Activated CD4-positive, alpha-beta T cell treated with anti-CD3 and anti-CD28 coated beads, Interleukin-2, amount 10 ng/mL, durations not matched to agents 7 days and 5 days (primary cell): ENCODE results near the gene CMBL. TPM values are rescaled to one million over a fixed set of nuclear protein-coding genes. Genes with fewer than 3 reads are reported as not detected.
A peak's percentile ranks its signal among the peaks of the same experiment; 100 is the strongest.
"Not testable (repeated sequence)": the region's sequence is repeated elsewhere in the genome, so short reads cannot be mapped to it uniquely, and the experiment has no call there.

Source experiments
- CTCF ChIA-PET: fragments of 350-600 bp; sonication (Branson Sonifier 250); formaldehyde crosslinking; loops from one replicate; lab custom pipeline; 2021; ENCODE audit warnings: antibody characterized with exemption; lab: Charles Lee
- POLR2A ChIA-PET: fragments of 350-600 bp; sonication (Branson Sonifier 250); formaldehyde crosslinking; loops from one replicate; lab custom pipeline; 2021; ENCODE audit warnings: antibody characterized with exemption; lab: Charles Lee
- DNase-seq: peaks from one replicate; pipeline ENCODE4 v3.0.0-alpha.2; 2020
- H3K27ac Mint-ChIP-seq: one replicate; pipeline ENCODE4 v1.8.0; 2021; ENCODE audit warnings: mild to moderate bottlenecking, moderate library complexity, mixed read lengths
- H3K27me3 Mint-ChIP-seq: one replicate; pipeline ENCODE4 v1.8.0; 2021; ENCODE audit warnings: mixed read lengths
- H3K36me3 Mint-ChIP-seq: one replicate; pipeline ENCODE4 v1.8.0; 2021; ENCODE audit warnings: low read depth, mixed read lengths
- H3K4me1 Mint-ChIP-seq: one replicate; pipeline ENCODE4 v1.8.0; 2021; ENCODE audit warnings: mixed read lengths
- H3K4me3 Mint-ChIP-seq: one replicate; pipeline ENCODE4 v1.8.0; 2021; ENCODE audit warnings: mild to moderate bottlenecking, moderate library complexity, mixed read lengths
- H3K9me3 Mint-ChIP-seq: one replicate; pipeline ENCODE4 v1.8.0; 2021; ENCODE audit warnings: mixed read lengths
- total RNA-seq, 2 experiments: library from RNA; stranded (reverse); gene quantifications; one replicate each; pipeline ENCODE4 v1.2.3, GENCODE V29; 2021

CMBL gene
- total RNA-seq, 2 experiments from 2014 or later: 0.64 to 1.4 TPM

DNA sequence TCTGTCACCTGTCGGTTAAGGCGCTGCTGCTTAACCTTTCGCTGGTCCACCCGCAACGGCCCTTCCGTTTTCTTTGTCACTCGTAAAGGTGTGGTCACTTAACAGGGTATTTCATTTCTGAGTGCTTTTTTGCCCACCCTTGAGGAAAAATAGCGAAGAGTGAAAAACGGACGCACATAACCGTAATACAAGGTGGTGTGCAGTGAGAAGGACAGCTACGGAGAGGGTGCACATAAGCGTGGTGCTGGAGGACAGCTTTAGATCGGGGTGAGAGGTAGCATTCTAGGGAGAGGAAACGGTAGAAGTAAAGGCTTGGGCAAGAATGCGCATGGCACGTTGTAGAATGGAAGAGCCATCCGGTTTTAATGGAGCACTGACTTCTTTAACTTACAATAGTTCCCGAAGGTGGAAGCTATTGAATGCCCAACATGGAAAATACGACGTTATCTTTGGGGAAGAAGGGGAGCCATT, 56.9 kb downstream of the CMBL start:
- Mint-ChIP-seq H3K9me3 (no peaks in the 10 kb centered on the region), H3K4me3 (peak overlapping the region; percentile 86), H3K27me3 (no peaks in the 10 kb centered on the region), H3K36me3 (peaks cover 36% of the 10 kb centered on the region), H3K4me1 (peaks cover 60% of the 10 kb centered on the region), H3K27ac (peak overlapping the region; percentile 100)
- POLR2A ChIA-PET: interaction anchor here (0.6 kb wide), 1 partner anchor 93 kb away, joined by 4 read pairs; no protein-coding TSS in a partner anchor
- DNase-seq: peak; percentile 39
- CTCF ChIA-PET: interaction anchor here (1.2 kb wide), 1 partner anchor 33 kb away, joined by 4 read pairs; no protein-coding TSS in a partner anchor

- Mint-ChIP-seq H3K27ac (peak within 1 kb of the TSS; percentile 100), H3K9me3 (no peaks in the 10 kb centered on the region), H3K4me1 (peaks cover 57% of the 10 kb centered on the region), H3K36me3 (peaks cover 30% of the 10 kb centered on the region), H3K4me3 (peak within 1 kb of the TSS; percentile 86), H3K27me3 (no peaks in the 10 kb centered on the region)
- ChIA-PET POLR2A (interaction anchor here (0.7 kb wide), 2 partner anchors 18 to 103 kb away, joined by 3 to 4 read pairs; partner anchors contain the start of gene MARCHF6), CTCF (interaction anchor here (0.6 to 1.2 kb wide), 3 partner anchors 16 to 130 kb away, joined by 3 to 4 read pairs (median 4); no protein-coding TSS in a partner anchor)
- peak; percentile 92 for DNase-seq
Observed at GRCh38 chr5:10249948-10250805, 57.5 kb downstream of the CMBL start, which contains the start of gene CCT5. Gene CCT5 (plus strand): TSS chr5:10250280. CDS start chr5:10250341, 61 bp downstream.

- no peak for DNase-seq
- H3K9me3 Mint-ChIP-seq: no peaks in the 10 kb centered on the region
- ChIA-PET CTCF (interaction anchor here (1.6 kb wide), 1 partner anchor 16 kb away, joined by 4 read pairs; no protein-coding TSS in a partner anchor), POLR2A (interaction anchor here (0.6 kb wide), 1 partner anchor 348 kb away, joined by 6 read pairs; no protein-coding TSS in a partner anchor)
- H3K36me3 Mint-ChIP-seq: peaks cover 19% of the 10 kb centered on the region
- no peaks in the 10 kb centered on the region for H3K27me3 Mint-ChIP-seq
- peak overlapping the region; percentile 86 for H3K4me3 Mint-ChIP-seq
- peaks cover 49% of the 10 kb centered on the region for H3K4me1 Mint-ChIP-seq
- H3K27ac Mint-ChIP-seq: peak overlapping the region; percentile 100
Observed at GRCh38 chr5:10248378-10249260, 59.1 kb downstream of the CMBL start.

DNA sequence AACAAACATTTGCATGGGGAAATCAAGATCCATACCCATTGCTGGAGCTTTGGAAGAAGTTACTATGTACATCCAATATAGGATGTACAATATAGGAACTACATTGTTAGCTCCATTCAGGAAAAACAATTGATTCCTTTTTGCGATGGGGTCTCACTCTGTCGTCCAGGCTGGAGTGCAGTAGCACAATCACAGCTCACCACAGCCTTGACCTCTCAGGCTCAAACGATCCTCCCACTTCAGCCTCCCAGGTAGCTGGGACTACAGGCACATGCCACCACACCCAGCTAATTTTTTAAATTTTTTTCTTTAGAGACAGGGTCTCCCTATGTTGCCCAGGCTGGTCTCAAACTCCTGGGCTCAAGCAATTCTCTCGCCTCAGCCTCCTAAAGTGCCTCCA, 60.5 kb downstream of the CMBL start:
- Mint-ChIP-seq H3K4me1 (peaks cover 44% of the 10 kb centered on the region), H3K36me3 (peaks cover 19% of the 10 kb centered on the region)
- POLR2A ChIA-PET, H3K27me3 Mint-ChIP-seq, H3K27ac Mint-ChIP-seq, DNase-seq, H3K4me3 Mint-ChIP-seq, H3K9me3 Mint-ChIP-seq: not testable (repeated sequence)
- CTCF ChIA-PET: interaction anchor here (1.6 kb wide), 1 partner anchor 14 kb away, joined by 4 read pairs; no protein-coding TSS in a partner anchor

DNA sequence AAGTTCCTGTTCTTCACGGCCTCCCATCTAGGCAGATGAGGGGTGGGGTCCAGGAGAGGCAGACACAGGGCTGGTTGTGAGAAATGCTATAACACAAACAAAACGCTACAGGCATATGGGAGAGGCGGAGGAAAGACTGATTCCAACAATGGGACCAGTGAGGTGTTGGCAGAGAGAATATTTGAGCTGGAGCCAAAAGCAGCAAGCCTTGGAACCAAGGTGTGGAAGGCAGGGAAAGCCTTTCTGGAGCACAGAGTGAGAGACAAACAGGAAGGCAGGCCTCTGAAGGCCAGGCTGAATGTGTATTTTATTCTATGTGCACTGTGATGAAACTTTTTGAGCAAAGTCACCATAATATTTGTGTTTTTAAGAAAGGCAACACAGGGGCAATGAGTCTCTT, 60.9 kb downstream of the CMBL start:
- H3K27me3 Mint-ChIP-seq: no peaks in the 10 kb centered on the region
- ChIA-PET POLR2A (no interaction called here), CTCF (interaction anchor here (1.6 kb wide), 1 partner anchor 14 kb away, joined by 4 read pairs; no protein-coding TSS in a partner anchor)
- peaks cover 39% of the 10 kb centered on the region for H3K4me1 Mint-ChIP-seq
- H3K4me3 Mint-ChIP-seq: no peak overlapping the region
- no peaks in the 10 kb centered on the region for H3K9me3 Mint-ChIP-seq
- H3K27ac Mint-ChIP-seq: no peak overlapping the region
- H3K36me3 Mint-ChIP-seq: peaks cover 14% of the 10 kb centered on the region
- DNase-seq: no peak

DNA sequence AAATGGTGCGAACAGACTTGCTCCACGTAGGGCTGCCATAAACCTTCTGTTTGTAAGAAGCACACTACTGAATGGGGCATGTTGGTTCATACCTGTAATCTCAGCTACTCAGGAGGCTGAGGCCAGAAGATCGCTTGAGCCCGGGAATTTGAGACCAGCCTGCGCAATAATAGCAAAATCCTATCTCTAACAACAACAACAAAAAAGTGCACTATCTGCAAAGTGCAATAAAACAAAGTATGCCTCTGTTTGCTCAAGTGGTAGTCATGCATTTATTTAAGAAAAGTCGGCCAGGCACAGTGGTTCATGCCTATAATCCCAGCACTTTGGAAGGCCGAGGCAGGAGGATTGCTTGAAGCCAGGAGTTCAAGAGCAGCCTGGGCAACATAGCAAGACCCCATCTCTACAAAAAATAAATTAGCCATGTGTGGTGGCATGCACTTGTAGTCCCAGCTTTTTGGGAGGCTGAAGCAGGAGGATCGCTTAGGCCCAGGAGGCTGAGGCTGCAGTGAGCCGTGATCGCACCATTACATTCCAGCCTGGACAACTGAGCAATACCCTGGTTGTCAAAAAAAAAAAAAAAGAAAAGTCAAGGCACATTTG, 63.3 kb downstream of the CMBL start:
- no peak overlapping the region for H3K4me3 Mint-ChIP-seq
- peaks cover 5% of the 10 kb centered on the region for H3K36me3 Mint-ChIP-seq
- ChIA-PET POLR2A (no interaction called here), CTCF (interaction anchor here (0.6 kb wide), 1 partner anchor 185 kb away, joined by 6 read pairs; no protein-coding TSS in a partner anchor)
- H3K27ac Mint-ChIP-seq: no peak overlapping the region
- H3K9me3 Mint-ChIP-seq: no peaks in the 10 kb centered on the region
- peaks cover 30% of the 10 kb centered on the region for H3K4me1 Mint-ChIP-seq
- no peaks in the 10 kb centered on the region for H3K27me3 Mint-ChIP-seq
- no peak for DNase-seq

DNA sequence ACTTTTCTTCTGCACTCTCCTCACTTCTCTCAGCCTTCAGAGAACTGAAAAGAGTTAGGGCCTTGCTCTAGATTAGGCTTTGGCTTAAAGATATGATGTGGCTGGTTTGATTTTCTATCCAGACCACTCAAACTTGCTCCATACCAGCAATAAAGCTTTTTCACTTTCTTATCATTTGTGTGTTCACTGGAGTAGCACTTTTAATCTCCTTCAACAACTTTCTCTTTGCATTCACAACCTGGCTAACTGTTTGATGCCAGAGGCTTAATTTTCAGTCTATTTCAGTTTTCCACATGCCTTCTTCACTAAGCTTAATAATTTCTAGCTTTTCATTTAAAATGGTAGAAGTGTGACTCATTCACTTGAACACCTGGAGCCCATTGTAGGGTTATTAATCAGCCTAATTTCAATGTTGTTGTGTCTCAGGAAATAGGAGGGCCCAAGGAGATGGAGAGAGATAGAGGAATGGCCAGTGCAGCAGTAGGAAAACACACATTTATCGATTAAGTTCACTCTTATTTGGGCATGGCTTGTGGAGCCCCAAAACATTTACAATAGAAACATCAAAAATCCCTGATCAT, 64.0 kb downstream of the CMBL start:
- no peak overlapping the region for H3K4me3 Mint-ChIP-seq
- ChIA-PET CTCF (interaction anchor here (0.6 to 1.0 kb wide), 2 partner anchors 10 to 186 kb away, joined by 3 to 6 read pairs; no protein-coding TSS in a partner anchor), POLR2A (no interaction called here)
- DNase-seq: no peak
- H3K27me3 Mint-ChIP-seq: no peaks in the 10 kb centered on the region
- no peak overlapping the region for H3K27ac Mint-ChIP-seq
- H3K4me1 Mint-ChIP-seq: peaks cover 26% of the 10 kb centered on the region
- no peaks in the 10 kb centered on the region for H3K9me3 Mint-ChIP-seq
- peaks cover 8% of the 10 kb centered on the region for H3K36me3 Mint-ChIP-seq

DNA sequence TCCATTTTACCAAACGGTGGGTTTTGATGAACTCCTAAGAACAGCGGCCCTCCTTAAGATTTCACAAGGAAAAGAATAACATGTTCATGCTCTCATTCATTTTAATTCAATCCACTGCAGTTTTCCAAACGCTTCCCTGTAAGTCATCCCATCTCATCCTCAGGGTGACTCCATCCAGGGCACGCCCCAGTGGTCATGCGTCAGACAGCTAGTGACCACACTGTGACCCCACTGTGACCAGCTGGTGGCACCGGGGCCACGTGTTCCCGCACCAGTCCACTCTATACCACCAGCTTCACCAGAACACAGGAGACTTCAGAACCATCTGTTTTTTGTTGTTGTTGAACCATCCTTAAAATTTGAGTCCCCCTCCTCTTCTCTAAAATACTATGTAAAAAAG, 72.4 kb downstream of the CMBL start:
- H3K9me3 Mint-ChIP-seq: no peaks in the 10 kb centered on the region
- POLR2A ChIA-PET: no interaction called here

GRCh38 chr5:10233505-10233904, 74.2 kb downstream of the CMBL start:
- Mint-ChIP-seq H3K9me3 (no peaks in the 10 kb centered on the region), H3K36me3 (peaks cover 5% of the 10 kb centered on the region), H3K27ac (no peak overlapping the region), H3K27me3 (no peaks in the 10 kb centered on the region), H3K4me1 (no peaks in the 10 kb centered on the region), H3K4me3 (no peak overlapping the region)
- no peak for DNase-seq
- POLR2A ChIA-PET: no interaction called here
- CTCF ChIA-PET: interaction anchor here (1.0 to 1.5 kb wide), 3 partner anchors 10 to 14 kb away, joined by 3 to 4 read pairs (median 3); no protein-coding TSS in a partner anchor

More for the DNA sequence above, 72.4 kb downstream of the CMBL start:
- Mint-ChIP-seq H3K4me3 (no peak overlapping the region), H3K36me3 (peaks cover 9% of the 10 kb centered on the region), H3K27me3 (no peaks in the 10 kb centered on the region), H3K4me1 (no peaks in the 10 kb centered on the region), H3K27ac (no peak overlapping the region)
- no peak for DNase-seq
- CTCF ChIA-PET: interaction anchor here (1.2 kb wide), 1 partner anchor 9 kb away, joined by 4 read pairs; no protein-coding TSS in a partner anchor

- no peak for DNase-seq
- H3K9me3 Mint-ChIP-seq: no peaks in the 10 kb centered on the region
- peaks cover 5% of the 10 kb centered on the region for H3K36me3 Mint-ChIP-seq
- no peak overlapping the region for H3K27ac Mint-ChIP-seq
- ChIA-PET POLR2A (no interaction called here), CTCF (interaction anchor here (1.0 to 1.5 kb wide), 3 partner anchors 10 to 14 kb away, joined by 3 to 4 read pairs (median 3); no protein-coding TSS in a partner anchor)
- H3K4me1 Mint-ChIP-seq: no peaks in the 10 kb centered on the region
- no peak overlapping the region for H3K4me3 Mint-ChIP-seq
- no peaks in the 10 kb centered on the region for H3K27me3 Mint-ChIP-seq
Observed at GRCh38 chr5:10233011-10233410, 74.7 kb downstream of the CMBL start.

DNA sequence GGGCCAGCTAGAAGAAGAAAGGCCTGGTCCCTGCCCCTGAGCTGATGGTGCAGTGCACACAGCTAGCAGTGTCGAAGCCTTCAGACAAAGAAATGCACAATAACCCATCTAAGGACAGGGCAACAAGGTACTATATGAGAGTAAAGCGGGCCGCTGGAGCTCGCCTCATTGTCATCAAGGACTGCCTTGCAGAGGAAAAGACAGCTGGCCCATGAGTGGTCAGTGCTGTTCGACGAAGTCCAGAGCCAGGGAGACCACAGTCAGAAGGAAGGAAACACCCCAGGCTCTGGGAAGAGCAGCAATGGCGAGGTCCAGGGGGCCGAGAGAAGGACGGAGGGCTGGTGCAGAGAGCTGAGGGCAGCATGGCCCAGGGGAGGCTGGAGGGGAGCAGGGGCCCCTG, 75.3 kb downstream of the CMBL start:
- Mint-ChIP-seq H3K27me3 (no peaks in the 10 kb centered on the region), H3K36me3 (peaks cover 7% of the 10 kb centered on the region)

More for the DNA sequence above, 75.3 kb downstream of the CMBL start:
- DNase-seq: no peak
- Mint-ChIP-seq H3K4me1 (no peaks in the 10 kb centered on the region), H3K9me3 (no peaks in the 10 kb centered on the region), H3K4me3 (no peak overlapping the region), H3K27ac (no peak overlapping the region)
- ChIA-PET POLR2A (no interaction called here), CTCF (interaction anchor here (1.0 kb wide), 2 partner anchors 10 to 15 kb away, joined by 3 to 4 read pairs; no protein-coding TSS in a partner anchor)
